ENCODE data around the gene RFX4.

The RFX4 gene

DNA sequence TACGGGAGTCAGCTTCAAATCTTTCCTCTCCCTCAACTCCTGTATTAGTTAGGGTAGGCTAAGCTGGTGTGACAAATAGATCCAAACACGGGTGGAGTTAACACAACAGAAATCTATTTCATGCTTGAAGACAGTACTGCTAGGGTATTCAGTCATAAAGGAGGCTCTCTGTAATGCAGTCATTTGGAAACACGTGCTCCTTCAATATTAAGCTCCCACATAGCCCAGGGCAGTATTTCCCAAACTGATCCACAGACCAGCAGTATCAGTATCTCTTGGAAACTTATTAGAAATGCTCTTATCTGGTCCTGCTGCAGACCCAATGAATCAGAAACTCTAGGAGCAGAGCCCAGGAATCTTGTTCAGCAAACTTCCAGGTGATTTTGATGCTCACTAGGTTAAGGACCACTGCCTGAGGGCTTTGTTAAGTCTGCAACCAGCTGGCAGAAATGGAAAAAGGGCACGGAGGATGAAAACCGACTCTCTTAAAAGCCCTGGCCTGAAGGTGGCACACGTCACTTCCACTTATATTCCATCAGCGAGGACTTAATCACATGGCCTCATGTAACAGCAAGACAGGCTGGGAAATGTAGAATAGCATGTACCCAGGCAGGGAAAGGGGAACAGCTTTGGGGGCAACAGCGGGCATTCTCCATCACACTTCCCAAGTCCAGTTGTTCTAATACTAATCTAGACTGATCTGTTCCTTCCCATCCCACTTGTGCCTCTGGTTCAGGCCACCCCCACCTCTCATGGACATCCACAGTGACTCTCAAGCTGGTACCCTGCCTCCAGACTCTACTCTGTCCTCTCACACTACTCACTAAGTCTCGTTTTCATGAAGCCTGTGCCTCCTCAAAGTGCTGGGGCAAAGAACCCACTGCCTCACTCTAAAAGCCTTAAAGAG, 153.5 kb downstream of the RFX4 start:
- TF ChIP-seq, protein P1, sequence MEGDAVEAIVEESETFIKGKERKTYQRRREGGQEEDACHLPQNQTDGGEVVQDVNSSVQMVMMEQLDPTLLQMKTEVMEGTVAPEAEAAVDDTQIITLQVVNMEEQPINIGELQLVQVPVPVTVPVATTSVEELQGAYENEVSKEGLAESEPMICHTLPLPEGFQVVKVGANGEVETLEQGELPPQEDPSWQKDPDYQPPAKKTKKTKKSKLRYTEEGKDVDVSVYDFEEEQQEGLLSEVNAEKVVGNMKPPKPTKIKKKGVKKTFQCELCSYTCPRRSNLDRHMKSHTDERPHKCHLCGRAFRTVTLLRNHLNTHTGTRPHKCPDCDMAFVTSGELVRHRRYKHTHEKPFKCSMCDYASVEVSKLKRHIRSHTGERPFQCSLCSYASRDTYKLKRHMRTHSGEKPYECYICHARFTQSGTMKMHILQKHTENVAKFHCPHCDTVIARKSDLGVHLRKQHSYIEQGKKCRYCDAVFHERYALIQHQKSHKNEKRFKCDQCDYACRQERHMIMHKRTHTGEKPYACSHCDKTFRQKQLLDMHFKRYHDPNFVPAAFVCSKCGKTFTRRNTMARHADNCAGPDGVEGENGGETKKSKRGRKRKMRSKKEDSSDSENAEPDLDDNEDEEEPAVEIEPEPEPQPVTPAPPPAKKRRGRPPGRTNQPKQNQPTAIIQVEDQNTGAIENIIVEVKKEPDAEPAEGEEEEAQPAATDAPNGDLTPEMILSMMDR (IDR thresholded peaks at IDR 0.05; ENCODE audit: poor library complexity, severe bottlenecking), result no peak
- no peak for DNase-seq (ENCODE audit: low spot score)
- no peaks in the 10 kb centered on the region for H3K4me1 ChIP-seq (ENCODE audit: insufficient read depth, poor library complexity, severe bottlenecking)

DNA sequence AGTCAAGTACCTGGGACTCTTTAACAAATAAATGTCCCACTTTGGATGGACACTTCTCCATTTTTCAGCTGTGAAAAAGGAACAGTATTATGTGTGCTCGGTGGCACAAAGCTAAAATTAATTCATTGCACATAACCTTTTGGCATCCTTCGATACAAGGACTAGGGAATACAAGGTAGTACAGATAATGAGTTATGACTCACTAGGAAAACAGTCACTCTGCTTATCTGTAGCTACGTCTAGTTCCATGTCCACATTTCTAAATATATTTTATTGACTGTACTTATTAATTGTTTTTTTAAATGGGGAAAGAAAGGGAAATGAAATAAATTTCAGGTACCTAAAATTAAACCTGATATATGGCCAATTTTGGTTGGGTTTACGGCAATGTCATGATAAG, 156.5 kb downstream of the RFX4 start:
- Histone ChIP-seq H3K36me3 (ENCODE audit: low read depth) (no peaks in the 10 kb centered on the region), H3K27me3 (ENCODE audit: insufficient read depth, poor library complexity, severe bottlenecking) (peaks cover 24% of the 10 kb centered on the region), H3K9me3 (ENCODE audit: severe bottlenecking) (no peaks in the 10 kb centered on the region), H3K4me3 (ENCODE audit: severe bottlenecking) (no peak overlapping the region), H3K4me1 (ENCODE audit: insufficient read depth, poor library complexity, severe bottlenecking) (no peaks in the 10 kb centered on the region), H3K27ac (ENCODE audit: poor library complexity, severe bottlenecking) (no peak overlapping the region)
- ATAC-seq (ENCODE audit: low read depth) (no peak), DNase-seq (ENCODE audit: low spot score) (no peak)
- TF ChIP-seq, protein P1 (IDR thresholded peaks at IDR 0.05; ENCODE audit: poor library complexity, severe bottlenecking), result no peak

More for the DNA sequence above, 153.5 kb downstream of the RFX4 start:
- Histone ChIP-seq H3K4me3 (ENCODE audit: severe bottlenecking) (no peak overlapping the region), H3K27ac (ENCODE audit: poor library complexity, severe bottlenecking) (no peak overlapping the region), H3K9me3 (ENCODE audit: severe bottlenecking) (no peaks in the 10 kb centered on the region), H3K36me3 (ENCODE audit: low read depth) (no peaks in the 10 kb centered on the region), H3K27me3 (ENCODE audit: insufficient read depth, poor library complexity, severe bottlenecking) (peaks cover 8% of the 10 kb centered on the region)
- no peak for ATAC-seq (ENCODE audit: low read depth)

DNA sequence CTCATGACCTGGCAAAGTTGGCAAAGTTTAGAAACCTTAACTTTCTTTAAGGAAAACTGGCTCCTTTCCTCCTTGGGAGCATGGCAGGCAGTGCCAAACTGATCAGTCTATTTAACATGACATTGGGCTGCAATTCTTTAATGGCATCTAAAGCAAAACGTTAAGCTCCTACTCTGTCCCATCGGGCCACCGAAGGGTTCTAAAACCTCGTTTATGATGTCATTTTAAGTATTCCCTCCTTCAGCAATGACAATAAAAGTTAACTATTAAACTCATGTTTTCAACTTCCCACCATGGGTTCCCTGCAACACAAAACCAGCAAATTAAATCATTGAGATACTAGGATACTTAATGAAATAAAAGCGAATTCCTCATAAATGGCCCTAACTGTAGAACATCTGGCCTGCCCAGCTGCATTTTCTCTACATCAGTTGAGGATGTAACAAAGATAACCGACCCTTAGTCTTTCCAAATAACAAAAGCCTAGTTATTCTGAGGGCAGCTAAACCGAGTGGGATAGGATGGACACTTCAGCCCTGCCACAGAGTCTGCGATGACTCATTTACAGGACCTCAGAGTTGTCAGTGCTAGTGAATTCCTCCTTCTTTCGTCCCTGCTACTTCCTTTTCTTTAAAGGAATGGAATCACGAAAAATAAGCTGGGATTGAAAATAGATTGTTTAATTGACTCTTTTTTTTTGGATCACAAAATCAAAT, 157.2 kb downstream of the RFX4 start:
- no peak for DNase-seq (ENCODE audit: low spot score)
- no peaks in the 10 kb centered on the region for H3K9me3 ChIP-seq (ENCODE audit: severe bottlenecking)

DNA sequence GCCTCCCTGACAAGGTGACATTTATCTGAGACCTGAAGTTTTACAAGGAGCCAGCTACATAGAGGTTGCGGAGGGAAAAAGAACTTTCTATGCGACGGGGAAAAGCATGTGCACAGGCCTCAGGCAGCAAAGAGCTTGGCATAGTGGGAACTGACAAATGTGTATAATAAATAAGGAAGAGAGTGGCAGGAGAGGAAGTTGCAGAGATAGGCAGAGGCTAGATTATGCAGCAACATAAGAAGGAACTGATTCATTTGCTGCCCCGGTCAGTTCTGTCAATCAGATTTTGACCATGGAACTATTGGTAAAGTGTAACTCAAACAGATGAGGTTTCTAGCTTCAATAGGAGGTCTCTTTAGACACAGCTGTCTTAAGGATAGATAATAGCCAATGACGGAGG, 158.0 kb downstream of the RFX4 start:
- Histone ChIP-seq H3K27ac (ENCODE audit: poor library complexity, severe bottlenecking) (no peak overlapping the region), H3K4me1 (ENCODE audit: insufficient read depth, poor library complexity, severe bottlenecking) (no peaks in the 10 kb centered on the region), H3K4me3 (ENCODE audit: severe bottlenecking) (no peak overlapping the region), H3K9me3 (ENCODE audit: severe bottlenecking) (no peaks in the 10 kb centered on the region), H3K27me3 (ENCODE audit: insufficient read depth, poor library complexity, severe bottlenecking) (peaks cover 28% of the 10 kb centered on the region), H3K36me3 (ENCODE audit: low read depth) (no peaks in the 10 kb centered on the region)
- TF ChIP-seq, protein P1 (IDR thresholded peaks at IDR 0.05; ENCODE audit: poor library complexity, severe bottlenecking), result no peak
- DNase-seq (ENCODE audit: low spot score) (no peak), ATAC-seq (ENCODE audit: low read depth) (no peak)

More for the DNA sequence above, 157.2 kb downstream of the RFX4 start:
- Histone ChIP-seq H3K36me3 (ENCODE audit: low read depth) (no peaks in the 10 kb centered on the region), H3K27ac (ENCODE audit: poor library complexity, severe bottlenecking) (no peak overlapping the region), H3K4me1 (ENCODE audit: insufficient read depth, poor library complexity, severe bottlenecking) (no peaks in the 10 kb centered on the region), H3K4me3 (ENCODE audit: severe bottlenecking) (no peak overlapping the region), H3K27me3 (ENCODE audit: insufficient read depth, poor library complexity, severe bottlenecking) (peaks cover 27% of the 10 kb centered on the region)
- TF ChIP-seq, protein P1 (IDR thresholded peaks at IDR 0.05; ENCODE audit: poor library complexity, severe bottlenecking), result no peak
- ATAC-seq (ENCODE audit: low read depth), result no peak

All from RWPE2 (cell line).